ENCODE results near the gene FNBP1L. TPM values are rescaled to one million over a fixed set of nuclear protein-coding genes. Genes with fewer than 3 reads are reported as not detected.

Gene FNBP1L
- total RNA-seq, 1 donor from 2014 or later: 50.0 TPM

DNA sequence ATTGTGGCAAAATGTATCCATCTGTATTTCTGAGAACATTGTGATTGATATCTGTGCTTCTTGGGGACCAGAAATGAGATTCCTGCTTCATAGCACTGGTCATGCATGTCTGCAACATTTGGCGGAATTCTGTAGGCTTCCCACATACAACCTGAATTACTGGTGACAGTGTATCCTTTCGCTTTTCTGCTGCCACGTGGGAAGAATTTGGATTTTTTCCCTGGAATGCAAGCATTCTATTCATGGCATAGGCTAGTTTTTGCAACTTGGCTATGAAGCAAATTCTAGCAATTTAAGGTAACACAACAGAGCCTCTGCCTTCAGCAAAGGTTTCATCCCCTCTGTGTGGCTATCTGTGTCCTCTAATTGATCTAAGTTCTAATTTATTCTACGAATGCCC, 147.8 kb downstream of the FNBP1L start:
- DNase-seq (no peak), ATAC-seq (no peak)
- H3K36me3 ChIP-seq: no peaks in the 10 kb centered on the region
- H3K4me3 ChIP-seq: no peak overlapping the region
- peaks cover 28% of the 10 kb centered on the region for H3K4me1 ChIP-seq
- H3K27ac ChIP-seq: no peak overlapping the region
- H3K9me3 ChIP-seq: no peaks in the 10 kb centered on the region
- TF ChIP-seq CTCF (IDR thresholded peaks at IDR 0.05): no peak
- H3K27me3 ChIP-seq: no peaks in the 10 kb centered on the region
- intact Hi-C loops (cut with DNase I): no loop called here

- TF ChIP-seq CTCF (IDR thresholded peaks at IDR 0.05): no peak
- Histone ChIP-seq H3K27me3 (no peaks in the 10 kb centered on the region), H3K9me3 (no peaks in the 10 kb centered on the region), H3K27ac (no peak overlapping the region), H3K4me3 (no peak overlapping the region), H3K4me1 (peaks cover 22% of the 10 kb centered on the region), H3K36me3 (no peaks in the 10 kb centered on the region)
- no peak for ATAC-seq
- intact Hi-C loops (cut with DNase I): no loop called here
- no peak for DNase-seq
Measured at GRCh38 chr1:93596329-93597089, 148.6 kb downstream of the FNBP1L start.

- Histone ChIP-seq H3K27ac (no peak overlapping the region), H3K36me3 (no peaks in the 10 kb centered on the region), H3K4me1 (peaks cover 10% of the 10 kb centered on the region), H3K4me3 (no peak overlapping the region), H3K27me3 (no peaks in the 10 kb centered on the region), H3K9me3 (no peaks in the 10 kb centered on the region)
- ATAC-seq: no peak
- no peak for TF ChIP-seq CTCF (IDR thresholded peaks at IDR 0.05)
- no peak for DNase-seq
- intact Hi-C loops (cut with DNase I): no loop called here
Measured at GRCh38 chr1:93597709-93598108, 149.8 kb downstream of the FNBP1L start.

DNA sequence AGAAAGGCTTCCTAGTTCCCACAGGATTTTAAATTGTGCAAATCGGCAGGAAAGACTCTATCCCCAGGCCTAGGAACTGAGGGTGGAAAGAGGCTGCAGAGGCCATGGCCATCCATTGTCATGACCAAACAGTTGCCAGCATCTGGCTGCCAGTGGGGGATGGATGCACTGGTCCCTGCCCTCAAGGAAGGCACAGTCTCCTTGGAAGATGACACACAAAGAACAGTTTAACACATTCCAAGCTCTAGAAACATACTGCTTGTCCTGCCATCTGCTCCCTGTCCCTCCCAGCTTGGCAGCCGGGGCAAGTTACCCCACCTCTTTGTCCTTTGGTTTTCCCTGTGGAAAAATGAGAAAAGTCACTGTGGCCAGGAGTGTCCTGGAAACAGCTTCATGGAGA, 150.5 kb downstream of the FNBP1L start:
- DNase-seq: no peak
- Histone ChIP-seq H3K4me1 (peaks cover 9% of the 10 kb centered on the region), H3K27ac (no peak overlapping the region)

DNA sequence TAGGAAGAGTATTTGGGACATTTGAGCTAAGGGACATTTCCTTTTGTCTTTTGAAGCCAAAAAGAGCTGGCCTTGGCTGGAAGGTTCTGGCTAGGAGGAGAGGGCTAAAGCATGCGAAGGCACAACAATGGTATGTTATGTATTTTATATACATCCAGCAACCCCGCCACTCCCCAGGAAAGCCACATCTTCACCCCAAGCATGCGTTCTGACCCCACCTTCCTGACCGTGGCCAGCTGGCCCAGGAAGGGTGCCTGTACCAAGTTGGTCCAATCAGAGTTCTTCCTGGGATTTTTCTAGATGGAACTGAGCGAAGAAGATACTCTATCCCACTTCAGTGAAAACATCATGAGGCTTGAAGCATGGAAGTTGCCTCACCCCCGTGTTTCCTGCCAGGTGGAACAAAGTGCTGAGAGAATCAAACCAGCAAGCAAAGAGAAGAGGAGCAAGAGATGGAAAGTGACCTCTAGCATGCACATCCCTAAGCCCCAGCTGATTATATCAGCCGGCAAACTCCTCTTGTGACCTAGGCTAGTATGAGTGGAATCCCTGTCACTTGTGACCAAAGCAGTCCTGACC, 151.0 kb downstream of the FNBP1L start:
- no peaks in the 10 kb centered on the region for H3K36me3 ChIP-seq
- no peaks in the 10 kb centered on the region for H3K27me3 ChIP-seq
- no peaks in the 10 kb centered on the region for H3K9me3 ChIP-seq
- no peak overlapping the region for H3K27ac ChIP-seq
- no peak for TF ChIP-seq CTCF (IDR thresholded peaks at IDR 0.05)
- DNase-seq (no peak), ATAC-seq (no peak)
- peaks cover 4% of the 10 kb centered on the region for H3K4me1 ChIP-seq
- intact Hi-C loops (cut with DNase I): no loop called here
- H3K4me3 ChIP-seq: no peak overlapping the region

More for the DNA sequence above, 150.5 kb downstream of the FNBP1L start:
- H3K27me3 ChIP-seq: no peaks in the 10 kb centered on the region
- no peaks in the 10 kb centered on the region for H3K9me3 ChIP-seq
- TF ChIP-seq CTCF (IDR thresholded peaks at IDR 0.05): no peak
- intact Hi-C loops (cut with DNase I): no loop called here
- H3K4me3 ChIP-seq: no peak overlapping the region
- H3K36me3 ChIP-seq: no peaks in the 10 kb centered on the region
- ATAC-seq: no peak
